PFSK-1 (cell line): ENCODE measurements around the gene GIT2.

Experiments
- POLR2AphosphoS5 ChIP-seq: IDR thresholded peaks from 2 replicates; pipeline ENCODE4 v1.6.1; 2012; ENCODE audit warnings: low read depth, mild to moderate bottlenecking, control low read depth, low read length, moderate library complexity
- REST ChIP-seq, 2 experiments: IDR thresholded peaks; 2 replicates each; pipeline versions ENCODE4 v1.6.1 to v1.8.0; 2011 to 2012; ENCODE audit warnings: low read depth in 2 of 2, low read length in 2 of 2, control low read depth in 1 of 2, inconsistent platforms in 1 of 2, mild to moderate bottlenecking in 1 of 2, moderate library complexity in 1 of 2; ENCODE audit not compliant: insufficient read depth in 1 of 2
- TAF1 ChIP-seq: IDR thresholded peaks from 2 replicates; pipeline ENCODE4 v1.6.1; 2012; ENCODE audit warnings: low read length, control low read depth, borderline replicate concordance; ENCODE audit not compliant: insufficient read depth

GRCh38 chr12:109947521-109947920, 48.6 kb downstream of the GIT2 start:
- TF ChIP-seq POLR2AphosphoS5 = no peak
- TF ChIP-seq REST (IDR thresholded peaks at IDR 0.05; ENCODE audit: insufficient read depth in 1 of 2, low read depth in 2 of 2, low read length in 2 of 2) = no peak
- TF ChIP-seq TAF1 = no peak
